ENCODE measurements around the gene NAALADL2. TPM values are rescaled to one million over a fixed set of nuclear protein-coding genes. Genes with fewer than 3 reads are reported as not detected.
A peak's percentile ranks its signal among the peaks of the same experiment; 100 is the strongest.
"Not testable (repeated sequence)": the region's sequence is repeated elsewhere in the genome, so short reads cannot be mapped to it uniquely, and the experiment has no call there.

Gene NAALADL2
- total and polyA plus RNA-seq, 4 donors, result 0.28 to 4.6 (median 3.1) TPM

DNA sequence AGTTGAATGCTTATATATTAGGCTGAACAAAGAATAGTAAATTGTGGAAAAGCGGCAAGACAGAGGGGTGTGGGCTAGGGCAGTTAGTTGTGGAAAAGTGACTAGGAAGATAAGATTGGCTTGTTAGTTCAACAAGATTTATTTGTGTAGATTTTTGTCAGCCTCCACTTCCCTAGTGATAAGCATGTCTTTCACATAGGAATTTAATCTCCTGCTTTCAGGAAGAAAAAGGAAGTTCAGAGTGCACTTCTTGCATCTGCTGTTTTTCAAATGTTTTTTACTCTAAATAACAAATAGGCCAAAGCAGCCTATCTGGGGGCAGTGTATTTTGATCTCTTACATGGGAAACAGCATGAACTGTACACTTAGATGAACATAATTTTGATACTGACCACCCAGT, 919.9 kb downstream of the NAALADL2 start:
- 78% methylated on average over 1 of the region's 1 CpG for WGBS
- H3K27ac ChIP-seq (ENCODE audit: low read depth in 1 of 2, low read length in 2 of 2), result no peak overlapping the region
- no peaks in the 10 kb centered on the region for H3K27me3 ChIP-seq (ENCODE audit: control insufficient read depth in 4 of 4, insufficient read depth in 4 of 4, low read length in 3 of 4)
- no peak overlapping the region for H3K4me3 ChIP-seq (ENCODE audit: low read depth in 1 of 3, low read length in 3 of 3)
- TF ChIP-seq NR2F2 (IDR thresholded peaks at IDR 0.05) (peak; percentile 56), RXRA (IDR thresholded peaks at IDR 0.05) (no peak)
- no peak overlapping the region for H3K9ac ChIP-seq (ENCODE audit: low read depth in 1 of 2, low read length in 2 of 2)
- H3K4me1 ChIP-seq (ENCODE audit: control insufficient read depth in 4 of 4, insufficient read depth in 4 of 4, low read length in 3 of 4), result no peaks in the 10 kb centered on the region
- H3K36me3 ChIP-seq (ENCODE audit: control insufficient read depth in 4 of 4, insufficient read depth in 3 of 4, low read depth in 1 of 4, low read length in 3 of 4), result no peaks in the 10 kb centered on the region
- no peak for DNase-seq (ENCODE audit: low spot score)
- no peaks in the 10 kb centered on the region for H3K9me3 ChIP-seq (ENCODE audit: control insufficient read depth in 4 of 4, low read length in 3 of 4)

DNA sequence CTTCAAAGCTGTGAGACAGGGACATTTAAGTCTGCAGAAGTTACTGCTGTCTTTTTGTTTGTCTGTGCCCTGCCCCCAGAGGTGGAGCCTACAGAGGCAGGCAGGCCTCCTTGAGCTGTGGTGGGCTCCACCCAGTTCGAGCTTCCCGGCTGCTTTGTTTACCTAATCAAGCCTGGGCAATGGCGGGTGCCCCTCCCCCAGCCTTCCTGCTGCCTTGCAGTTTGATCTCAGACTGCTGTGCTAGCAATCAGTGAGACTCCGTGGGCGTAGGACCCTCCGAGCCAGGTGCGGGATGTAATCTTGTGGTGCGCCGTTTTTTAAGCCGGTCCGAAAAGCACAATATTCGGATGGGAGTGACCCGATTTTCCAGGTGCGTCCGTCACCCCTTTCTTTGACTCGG, 928.0 kb downstream of the NAALADL2 start:
- H3K27ac ChIP-seq (ENCODE audit: low read depth in 1 of 2, low read length in 2 of 2); H3K4me3 ChIP-seq (ENCODE audit: low read depth in 1 of 3, low read length in 3 of 3); H3K9me3 ChIP-seq (ENCODE audit: control insufficient read depth in 4 of 4, low read length in 3 of 4); DNase-seq (ENCODE audit: low spot score); H3K4me1 ChIP-seq (ENCODE audit: control insufficient read depth in 4 of 4, insufficient read depth in 4 of 4, low read length in 3 of 4); H3K27me3 ChIP-seq (ENCODE audit: control insufficient read depth in 4 of 4, insufficient read depth in 4 of 4, low read length in 3 of 4); H3K36me3 ChIP-seq (ENCODE audit: control insufficient read depth in 4 of 4, insufficient read depth in 3 of 4, low read depth in 1 of 4, low read length in 3 of 4); H3K9ac ChIP-seq (ENCODE audit: low read depth in 1 of 2, low read length in 2 of 2): not testable (repeated sequence)
- WGBS, result 90% methylated on average over 11 of the region's 16 CpGs

DNA sequence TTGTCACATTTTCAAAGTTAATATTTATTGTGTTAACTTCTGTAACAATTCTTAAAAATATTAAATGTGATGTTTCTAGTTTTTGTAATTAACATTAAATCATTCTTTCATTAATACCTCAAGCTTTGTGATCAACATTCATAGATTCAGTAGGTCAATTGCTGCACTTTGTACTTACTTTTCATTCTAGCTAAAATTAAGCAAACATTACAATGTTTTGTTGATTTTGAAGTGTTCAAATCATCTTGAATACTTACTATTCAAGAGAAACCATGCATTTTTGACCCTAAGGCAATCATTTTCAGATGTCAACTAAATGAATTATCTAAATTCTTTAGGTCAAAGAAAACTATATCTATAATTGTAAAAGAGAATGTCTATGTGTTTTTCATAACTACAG, 933.1 kb downstream of the NAALADL2 start:
- no peak for DNase-seq (ENCODE audit: low spot score)
- Histone ChIP-seq H3K9ac (ENCODE audit: low read depth in 1 of 2, low read length in 2 of 2) (no peak overlapping the region), H3K36me3 (ENCODE audit: control insufficient read depth in 4 of 4, insufficient read depth in 3 of 4, low read depth in 1 of 4, low read length in 3 of 4) (no peaks in the 10 kb centered on the region), H3K4me1 (ENCODE audit: control insufficient read depth in 4 of 4, insufficient read depth in 4 of 4, low read length in 3 of 4) (peaks cover 0 to 5% (median under 1%) of the 10 kb centered on the region in 4 donors), H3K27me3 (ENCODE audit: control insufficient read depth in 4 of 4, insufficient read depth in 4 of 4, low read length in 3 of 4) (no peaks in the 10 kb centered on the region), H3K4me3 (ENCODE audit: low read depth in 1 of 3, low read length in 3 of 3) (no peak overlapping the region), H3K27ac (ENCODE audit: low read depth in 1 of 2, low read length in 2 of 2) (no peak overlapping the region), H3K9me3 (ENCODE audit: control insufficient read depth in 4 of 4, low read length in 3 of 4) (no peaks in the 10 kb centered on the region)
- TF ChIP-seq, protein P1, sequence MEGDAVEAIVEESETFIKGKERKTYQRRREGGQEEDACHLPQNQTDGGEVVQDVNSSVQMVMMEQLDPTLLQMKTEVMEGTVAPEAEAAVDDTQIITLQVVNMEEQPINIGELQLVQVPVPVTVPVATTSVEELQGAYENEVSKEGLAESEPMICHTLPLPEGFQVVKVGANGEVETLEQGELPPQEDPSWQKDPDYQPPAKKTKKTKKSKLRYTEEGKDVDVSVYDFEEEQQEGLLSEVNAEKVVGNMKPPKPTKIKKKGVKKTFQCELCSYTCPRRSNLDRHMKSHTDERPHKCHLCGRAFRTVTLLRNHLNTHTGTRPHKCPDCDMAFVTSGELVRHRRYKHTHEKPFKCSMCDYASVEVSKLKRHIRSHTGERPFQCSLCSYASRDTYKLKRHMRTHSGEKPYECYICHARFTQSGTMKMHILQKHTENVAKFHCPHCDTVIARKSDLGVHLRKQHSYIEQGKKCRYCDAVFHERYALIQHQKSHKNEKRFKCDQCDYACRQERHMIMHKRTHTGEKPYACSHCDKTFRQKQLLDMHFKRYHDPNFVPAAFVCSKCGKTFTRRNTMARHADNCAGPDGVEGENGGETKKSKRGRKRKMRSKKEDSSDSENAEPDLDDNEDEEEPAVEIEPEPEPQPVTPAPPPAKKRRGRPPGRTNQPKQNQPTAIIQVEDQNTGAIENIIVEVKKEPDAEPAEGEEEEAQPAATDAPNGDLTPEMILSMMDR (IDR thresholded peaks at IDR 0.05; ENCODE audit: low read depth, low read length, missing input control), result no peak
- TF ChIP-seq JUND (IDR thresholded peaks at IDR 0.05) (no peak), HNF4A (conservative IDR thresholded peaks at IDR 0.05) (peak; percentile 35 to 68), SP1 (IDR thresholded peaks at IDR 0.05) (peak; percentile 42)
- TF ChIP-seq, protein P2, sequence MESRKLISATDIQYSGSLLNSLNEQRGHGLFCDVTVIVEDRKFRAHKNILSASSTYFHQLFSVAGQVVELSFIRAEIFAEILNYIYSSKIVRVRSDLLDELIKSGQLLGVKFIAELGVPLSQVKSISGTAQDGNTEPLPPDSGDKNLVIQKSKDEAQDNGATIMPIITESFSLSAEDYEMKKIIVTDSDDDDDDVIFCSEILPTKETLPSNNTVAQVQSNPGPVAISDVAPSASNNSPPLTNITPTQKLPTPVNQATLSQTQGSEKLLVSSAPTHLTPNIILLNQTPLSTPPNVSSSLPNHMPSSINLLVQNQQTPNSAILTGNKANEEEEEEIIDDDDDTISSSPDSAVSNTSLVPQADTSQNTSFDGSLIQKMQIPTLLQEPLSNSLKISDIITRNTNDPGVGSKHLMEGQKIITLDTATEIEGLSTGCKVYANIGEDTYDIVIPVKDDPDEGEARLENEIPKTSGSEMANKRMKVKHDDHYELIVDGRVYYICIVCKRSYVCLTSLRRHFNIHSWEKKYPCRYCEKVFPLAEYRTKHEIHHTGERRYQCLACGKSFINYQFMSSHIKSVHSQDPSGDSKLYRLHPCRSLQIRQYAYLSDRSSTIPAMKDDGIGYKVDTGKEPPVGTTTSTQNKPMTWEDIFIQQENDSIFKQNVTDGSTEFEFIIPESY (IDR thresholded peaks at IDR 0.05), result no peak

DNA sequence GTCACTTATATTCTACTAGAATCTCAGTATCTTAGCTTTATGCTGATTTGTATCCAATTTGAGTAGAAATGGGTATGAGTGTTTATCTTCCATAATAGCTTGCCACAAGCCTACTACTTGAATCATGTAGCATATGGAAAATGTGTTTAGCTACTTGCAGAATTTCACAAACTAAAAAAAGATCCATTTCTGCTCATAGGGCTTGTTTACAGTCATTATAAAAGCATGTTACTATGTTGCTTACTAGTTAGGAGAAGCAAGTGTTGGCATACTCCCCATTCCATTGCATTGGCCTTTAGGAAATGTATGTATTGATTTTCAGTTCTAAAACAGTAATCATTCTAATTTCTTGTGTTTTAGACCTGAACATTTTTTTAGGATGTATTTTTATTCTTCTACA, 939.2 kb downstream of the NAALADL2 start:
- Histone ChIP-seq H3K4me1 (ENCODE audit: control insufficient read depth in 4 of 4, insufficient read depth in 4 of 4, low read length in 3 of 4) (no peaks in the 10 kb centered on the region), H3K4me3 (ENCODE audit: low read depth in 1 of 3, low read length in 3 of 3) (no peak overlapping the region), H3K36me3 (ENCODE audit: control insufficient read depth in 4 of 4, insufficient read depth in 3 of 4, low read depth in 1 of 4, low read length in 3 of 4) (no peaks in the 10 kb centered on the region), H3K27ac (ENCODE audit: low read depth in 1 of 2, low read length in 2 of 2) (no peak overlapping the region), H3K9me3 (ENCODE audit: control insufficient read depth in 4 of 4, low read length in 3 of 4) (no peaks in the 10 kb centered on the region), H3K9ac (ENCODE audit: low read depth in 1 of 2, low read length in 2 of 2) (no peak overlapping the region), H3K27me3 (ENCODE audit: control insufficient read depth in 4 of 4, insufficient read depth in 4 of 4, low read length in 3 of 4) (no peaks in the 10 kb centered on the region)
- DNase-seq (ENCODE audit: low spot score), result no peak
- no peak for TF ChIP-seq HNF4A (conservative IDR thresholded peaks at IDR 0.05)
- no peak for TF ChIP-seq TAF1 (conservative IDR thresholded peaks at IDR 0.05)
- TF ChIP-seq, protein P3, sequence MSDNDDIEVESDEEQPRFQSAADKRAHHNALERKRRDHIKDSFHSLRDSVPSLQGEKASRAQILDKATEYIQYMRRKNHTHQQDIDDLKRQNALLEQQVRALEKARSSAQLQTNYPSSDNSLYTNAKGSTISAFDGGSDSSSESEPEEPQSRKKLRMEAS (IDR thresholded peaks at IDR 0.05), result no peak
- no peak for TF ChIP-seq GABPA (IDR thresholded peaks at IDR 0.05 in 1 of 2, conservative IDR thresholded peaks at IDR 0.05 in 1 of 2)
- TF ChIP-seq HNF4G (IDR thresholded peaks at IDR 0.05), result no peak
- TF ChIP-seq SP1 (IDR thresholded peaks at IDR 0.05), result no peak
- TF ChIP-seq, protein P4, sequence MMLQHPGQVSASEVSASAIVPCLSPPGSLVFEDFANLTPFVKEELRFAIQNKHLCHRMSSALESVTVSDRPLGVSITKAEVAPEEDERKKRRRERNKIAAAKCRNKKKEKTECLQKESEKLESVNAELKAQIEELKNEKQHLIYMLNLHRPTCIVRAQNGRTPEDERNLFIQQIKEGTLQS (IDR thresholded peaks at IDR 0.05), result no peak
- TF ChIP-seq RAD21 (IDR thresholded peaks at IDR 0.05), result no peak
- TF ChIP-seq, protein P5, sequence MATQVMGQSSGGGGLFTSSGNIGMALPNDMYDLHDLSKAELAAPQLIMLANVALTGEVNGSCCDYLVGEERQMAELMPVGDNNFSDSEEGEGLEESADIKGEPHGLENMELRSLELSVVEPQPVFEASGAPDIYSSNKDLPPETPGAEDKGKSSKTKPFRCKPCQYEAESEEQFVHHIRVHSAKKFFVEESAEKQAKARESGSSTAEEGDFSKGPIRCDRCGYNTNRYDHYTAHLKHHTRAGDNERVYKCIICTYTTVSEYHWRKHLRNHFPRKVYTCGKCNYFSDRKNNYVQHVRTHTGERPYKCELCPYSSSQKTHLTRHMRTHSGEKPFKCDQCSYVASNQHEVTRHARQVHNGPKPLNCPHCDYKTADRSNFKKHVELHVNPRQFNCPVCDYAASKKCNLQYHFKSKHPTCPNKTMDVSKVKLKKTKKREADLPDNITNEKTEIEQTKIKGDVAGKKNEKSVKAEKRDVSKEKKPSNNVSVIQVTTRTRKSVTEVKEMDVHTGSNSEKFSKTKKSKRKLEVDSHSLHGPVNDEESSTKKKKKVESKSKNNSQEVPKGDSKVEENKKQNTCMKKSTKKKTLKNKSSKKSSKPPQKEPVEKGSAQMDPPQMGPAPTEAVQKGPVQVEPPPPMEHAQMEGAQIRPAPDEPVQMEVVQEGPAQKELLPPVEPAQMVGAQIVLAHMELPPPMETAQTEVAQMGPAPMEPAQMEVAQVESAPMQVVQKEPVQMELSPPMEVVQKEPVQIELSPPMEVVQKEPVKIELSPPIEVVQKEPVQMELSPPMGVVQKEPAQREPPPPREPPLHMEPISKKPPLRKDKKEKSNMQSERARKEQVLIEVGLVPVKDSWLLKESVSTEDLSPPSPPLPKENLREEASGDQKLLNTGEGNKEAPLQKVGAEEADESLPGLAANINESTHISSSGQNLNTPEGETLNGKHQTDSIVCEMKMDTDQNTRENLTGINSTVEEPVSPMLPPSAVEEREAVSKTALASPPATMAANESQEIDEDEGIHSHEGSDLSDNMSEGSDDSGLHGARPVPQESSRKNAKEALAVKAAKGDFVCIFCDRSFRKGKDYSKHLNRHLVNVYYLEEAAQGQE (IDR thresholded peaks at IDR 0.05), result no peak
- TF ChIP-seq, protein P1 (IDR thresholded peaks at IDR 0.05; ENCODE audit: low read depth, low read length, missing input control), result no peak

Data from liver (tissue), 9 donors.